Panc1 (cell line): ENCODE data around the gene CAVIN2. TPM values are rescaled to one million over a fixed set of nuclear protein-coding genes. Genes with fewer than 3 reads are reported as not detected.

Experiments used
- ATAC-seq: fragments of 200-7000 bp; cut with Tn5 transposase; 2 replicates; pipeline ENCODE4 v1.9.1; 2020; ENCODE audit warnings: mild to moderate bottlenecking, moderate library complexity
- BruUV-seq: library from RNA; stranded (reverse); fragments of 400-500 nt; replicated peaks from 2 replicates; lab custom pipeline; 2021; lab: Mats Ljungman, UMichigan
- CTCF ChIA-PET: fragments of 300-600 bp; sonication (Branson Sonifier 250); formaldehyde crosslinking; loops from one replicate; lab custom pipeline; 2022; ENCODE audit warnings: antibody characterized with exemption; lab: Charles Lee
- POLR2A ChIA-PET: fragments of 300-600 bp; sonication (Branson Sonifier 250); formaldehyde crosslinking; loops from one replicate; lab custom pipeline; 2022; ENCODE audit warnings: antibody characterized with exemption; lab: Charles Lee
- DNase-seq: peaks from one replicate; pipeline ENCODE4 v3.0.0-alpha.2; 2010; ENCODE audit warnings: low read depth, low spot score
- H3K27ac ChIP-seq: 2 replicates; pipeline ENCODE4 v1.5.1; 2011; ENCODE audit warnings: mild to moderate bottlenecking, low read length, inconsistent platforms
- H3K27me3 ChIP-seq: fragments of 200-500 bp; sonication (Bioruptor generic); 2 replicates; pipeline ENCODE4 v1.6.0; 2014; ENCODE audit warnings: low read length, inconsistent platforms; ENCODE audit not compliant: control insufficient read depth, insufficient read depth
- H3K36me3 ChIP-seq: fragments of 200-500 bp; sonication (Bioruptor generic); 2 replicates; pipeline ENCODE4 v1.5.1; 2014; ENCODE audit warnings: inconsistent platforms, mild to moderate bottlenecking, low read length, moderate library complexity; ENCODE audit not compliant: control insufficient read depth, insufficient read depth
- H3K4me1 ChIP-seq: 2 replicates; pipeline ENCODE4 v1.5.1; 2011; ENCODE audit warnings: inconsistent platforms, mild to moderate bottlenecking, low read length, moderate library complexity; ENCODE audit not compliant: control insufficient read depth, insufficient read depth
- H3K4me3 ChIP-seq, 2 experiments: 2 replicates each; pipeline ENCODE4 v1.5.1; 2011 to 2012; ENCODE audit warnings: low read depth in 2 of 2, low read length in 2 of 2, mild to moderate bottlenecking in 2 of 2, inconsistent platforms in 1 of 2, moderate library complexity in 1 of 2
- H3K9me3 ChIP-seq: fragments of 200-500 bp; sonication (Bioruptor generic); 2 replicates; pipeline ENCODE4 v1.5.1; 2014; ENCODE audit warnings: low read depth, mild to moderate bottlenecking, inconsistent platforms, low read length, moderate library complexity; ENCODE audit not compliant: control insufficient read depth, insufficient read depth
- POLR2AphosphoS5 ChIP-seq: IDR thresholded peaks from 2 replicates; pipeline ENCODE4 v1.6.1; 2012; ENCODE audit warnings: mild to moderate bottlenecking, low read depth, low read length, moderate library complexity
- SIN3A ChIP-seq: IDR thresholded peaks from 2 replicates; pipeline ENCODE4 v1.6.1; 2012; ENCODE audit warnings: low read depth, mild to moderate bottlenecking, low read length, moderate library complexity, borderline replicate concordance; ENCODE audit not compliant: insufficient read depth
- TCF7L2 ChIP-seq: IDR thresholded peaks from 2 replicates; pipeline ENCODE4 v1.6.1; 2011; ENCODE audit warnings: mild to moderate bottlenecking, low read depth, low read length, inconsistent platforms
- in situ Hi-C: cut with HindIII; loops from 2 replicates; pipeline ENCODE4 v1.10.0; 2016; ENCODE audit warnings: low sequenced_read_pairs, low pct_unique_long_range_greater_than_20kb
- intact Hi-C: fragments of 100-400 bp; cut with micrococcal nuclease; formaldehyde crosslinking; loops from one replicate; pipeline ENCODE4 v1.10.0; 2022; ENCODE audit not compliant: unreplicated experiment
- total RNA-seq: library from RNA; stranded (reverse); gene quantifications from one replicate; pipeline ENCODE4 v1.2.1, GENCODE V29; 2021; ENCODE audit not compliant: unreplicated experiment
- TF ChIP-seq, protein P1 (sequence below): fragments of 450-650 bp; IDR thresholded peaks from 2 replicates; pipeline ENCODE4 v1.5.1; 2017; ENCODE audit warnings: mild to moderate bottlenecking
- TF ChIP-seq, protein P2 (sequence below), 2 experiments: IDR thresholded peaks; 2 replicates each; pipeline ENCODE4 v1.6.1; 2011 to 2012; ENCODE audit warnings: low read depth in 2 of 2, control low read depth in 1 of 2, low read length in 1 of 2, mild to moderate bottlenecking in 1 of 2, moderate library complexity in 1 of 2; ENCODE audit not compliant: insufficient read depth in 1 of 2

CAVIN2 gene
- total RNA-seq, 1 experiment from 2014 or later = 0.95 TPM

DNA sequence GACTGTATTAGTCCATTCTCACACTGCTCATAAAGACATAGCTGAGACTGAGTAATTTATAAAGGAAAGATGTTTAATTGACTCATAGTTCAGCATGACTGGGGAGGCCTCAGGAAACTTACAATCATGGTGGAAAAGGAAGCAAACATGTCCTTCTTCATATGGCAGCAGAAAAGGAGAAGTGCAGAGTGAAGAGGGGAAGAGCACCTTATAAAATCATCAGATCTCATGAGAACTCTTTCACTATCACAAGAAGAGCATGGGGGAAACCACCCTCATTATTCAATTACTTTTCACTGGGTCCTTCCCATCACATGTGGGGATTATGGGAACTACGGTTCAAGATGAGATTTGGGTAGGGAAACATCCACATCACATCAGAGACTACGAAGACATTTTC lies 43.0 kb upstream of the CAVIN2 start:
- Histone ChIP-seq H3K36me3 (no peaks in the 10 kb centered on the region), H3K27ac (no peak overlapping the region), H3K4me1 (no peaks in the 10 kb centered on the region), H3K4me3 (no peak overlapping the region), H3K9me3 (no peaks in the 10 kb centered on the region), H3K27me3 (no peaks in the 10 kb centered on the region)
- ChIA-PET POLR2A (no interaction called here), CTCF (no interaction called here)
- intact Hi-C loops = no loop called here
- no TSS peak for BruUV-seq
- TF ChIP-seq, protein P1, sequence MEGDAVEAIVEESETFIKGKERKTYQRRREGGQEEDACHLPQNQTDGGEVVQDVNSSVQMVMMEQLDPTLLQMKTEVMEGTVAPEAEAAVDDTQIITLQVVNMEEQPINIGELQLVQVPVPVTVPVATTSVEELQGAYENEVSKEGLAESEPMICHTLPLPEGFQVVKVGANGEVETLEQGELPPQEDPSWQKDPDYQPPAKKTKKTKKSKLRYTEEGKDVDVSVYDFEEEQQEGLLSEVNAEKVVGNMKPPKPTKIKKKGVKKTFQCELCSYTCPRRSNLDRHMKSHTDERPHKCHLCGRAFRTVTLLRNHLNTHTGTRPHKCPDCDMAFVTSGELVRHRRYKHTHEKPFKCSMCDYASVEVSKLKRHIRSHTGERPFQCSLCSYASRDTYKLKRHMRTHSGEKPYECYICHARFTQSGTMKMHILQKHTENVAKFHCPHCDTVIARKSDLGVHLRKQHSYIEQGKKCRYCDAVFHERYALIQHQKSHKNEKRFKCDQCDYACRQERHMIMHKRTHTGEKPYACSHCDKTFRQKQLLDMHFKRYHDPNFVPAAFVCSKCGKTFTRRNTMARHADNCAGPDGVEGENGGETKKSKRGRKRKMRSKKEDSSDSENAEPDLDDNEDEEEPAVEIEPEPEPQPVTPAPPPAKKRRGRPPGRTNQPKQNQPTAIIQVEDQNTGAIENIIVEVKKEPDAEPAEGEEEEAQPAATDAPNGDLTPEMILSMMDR = no peak
- TF ChIP-seq POLR2AphosphoS5 (no peak), TCF7L2 (no peak), SIN3A (no peak)
- TF ChIP-seq, protein P2, sequence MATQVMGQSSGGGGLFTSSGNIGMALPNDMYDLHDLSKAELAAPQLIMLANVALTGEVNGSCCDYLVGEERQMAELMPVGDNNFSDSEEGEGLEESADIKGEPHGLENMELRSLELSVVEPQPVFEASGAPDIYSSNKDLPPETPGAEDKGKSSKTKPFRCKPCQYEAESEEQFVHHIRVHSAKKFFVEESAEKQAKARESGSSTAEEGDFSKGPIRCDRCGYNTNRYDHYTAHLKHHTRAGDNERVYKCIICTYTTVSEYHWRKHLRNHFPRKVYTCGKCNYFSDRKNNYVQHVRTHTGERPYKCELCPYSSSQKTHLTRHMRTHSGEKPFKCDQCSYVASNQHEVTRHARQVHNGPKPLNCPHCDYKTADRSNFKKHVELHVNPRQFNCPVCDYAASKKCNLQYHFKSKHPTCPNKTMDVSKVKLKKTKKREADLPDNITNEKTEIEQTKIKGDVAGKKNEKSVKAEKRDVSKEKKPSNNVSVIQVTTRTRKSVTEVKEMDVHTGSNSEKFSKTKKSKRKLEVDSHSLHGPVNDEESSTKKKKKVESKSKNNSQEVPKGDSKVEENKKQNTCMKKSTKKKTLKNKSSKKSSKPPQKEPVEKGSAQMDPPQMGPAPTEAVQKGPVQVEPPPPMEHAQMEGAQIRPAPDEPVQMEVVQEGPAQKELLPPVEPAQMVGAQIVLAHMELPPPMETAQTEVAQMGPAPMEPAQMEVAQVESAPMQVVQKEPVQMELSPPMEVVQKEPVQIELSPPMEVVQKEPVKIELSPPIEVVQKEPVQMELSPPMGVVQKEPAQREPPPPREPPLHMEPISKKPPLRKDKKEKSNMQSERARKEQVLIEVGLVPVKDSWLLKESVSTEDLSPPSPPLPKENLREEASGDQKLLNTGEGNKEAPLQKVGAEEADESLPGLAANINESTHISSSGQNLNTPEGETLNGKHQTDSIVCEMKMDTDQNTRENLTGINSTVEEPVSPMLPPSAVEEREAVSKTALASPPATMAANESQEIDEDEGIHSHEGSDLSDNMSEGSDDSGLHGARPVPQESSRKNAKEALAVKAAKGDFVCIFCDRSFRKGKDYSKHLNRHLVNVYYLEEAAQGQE (IDR thresholded peaks at IDR 0.05; ENCODE audit: insufficient read depth in 1 of 2, low read depth in 2 of 2, low read length in 1 of 2) = no peak
- ATAC-seq = no peak
- DNase-seq = no peak
- in situ Hi-C loops = no loop called here

DNA sequence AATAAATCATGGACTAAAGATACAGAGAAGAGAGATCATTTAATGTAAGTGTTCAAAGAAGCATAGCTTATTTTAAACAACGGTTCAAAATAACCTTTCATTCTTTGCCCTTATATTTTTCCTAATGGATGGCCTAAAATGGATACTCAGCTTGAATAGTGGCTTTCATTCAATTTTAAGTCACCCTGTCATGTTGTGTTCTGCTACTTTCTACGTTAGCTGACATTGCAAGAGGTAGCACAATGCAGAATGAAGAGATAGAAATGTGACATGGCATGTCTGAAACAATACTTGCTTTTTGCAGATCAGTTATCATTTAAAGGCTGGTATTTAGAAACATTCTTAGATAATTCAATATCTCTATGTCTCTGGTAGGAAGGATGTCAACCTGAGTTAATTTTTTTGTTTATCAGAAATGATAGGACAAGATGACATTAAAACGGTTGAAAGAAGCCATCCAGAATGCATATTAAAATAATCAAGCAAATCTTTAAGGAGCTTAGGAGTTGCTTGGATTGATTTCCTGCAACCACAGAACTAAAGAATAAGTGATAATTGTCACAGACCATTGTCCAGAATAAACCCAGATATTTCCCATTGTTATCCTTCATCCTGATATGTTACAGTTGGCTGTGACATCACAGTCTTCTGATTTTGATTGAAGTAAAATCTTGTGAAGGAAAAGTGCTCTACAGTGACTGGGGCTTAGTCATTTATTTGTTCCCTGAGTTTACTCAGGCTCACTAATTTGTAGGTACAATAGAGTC lies 41.7 kb upstream of the CAVIN2 start:
- DNase-seq (no peak), ATAC-seq (no peak)
- H3K27me3 ChIP-seq = no peaks in the 10 kb centered on the region
- no peak overlapping the region for H3K27ac ChIP-seq
- CTCF ChIA-PET = no interaction called here
- BruUV-seq = no TSS peak
- no peaks in the 10 kb centered on the region for H3K4me1 ChIP-seq
- intact Hi-C loops = no loop called here
- no peak overlapping the region for H3K4me3 ChIP-seq
- in situ Hi-C loops = no loop called here
- TF ChIP-seq, protein P2 (IDR thresholded peaks at IDR 0.05; ENCODE audit: insufficient read depth in 1 of 2, low read depth in 2 of 2, low read length in 1 of 2) = no peak
- TF ChIP-seq SIN3A (no peak), POLR2AphosphoS5 (no peak), TCF7L2 (no peak)
- TF ChIP-seq, protein P1 = no peak
- POLR2A ChIA-PET = no interaction called here
- no peaks in the 10 kb centered on the region for H3K9me3 ChIP-seq
- no peaks in the 10 kb centered on the region for H3K36me3 ChIP-seq
